Measurements from ENCODE around the gene POM121. TPM values are rescaled to one million over a fixed set of nuclear protein-coding genes. Genes with fewer than 3 reads are reported as not detected.
A peak's percentile ranks its signal among the peaks of the same experiment; 100 is the strongest.
"Not testable (repeated sequence)": the region's sequence is repeated elsewhere in the genome, so short reads cannot be mapped to it uniquely, and the experiment has no call there.

The POM121 gene
- 34.3 TPM for polyA plus RNA-seq (2013, experiment 1 of 2; ENCODE audit: insufficient read length)
- 27.5 TPM for polyA plus RNA-seq (2013, experiment 2 of 2; ENCODE audit: insufficient read length)

- DNase-seq, result peak; percentile 83
Observed at GRCh38 chr7:72924733-72925545, at the start of gene POM121. TSS of gene POM121 (plus strand) at chr7:72925095. CDS start at chr7:72925122, 27 bp downstream.

GRCh38 chr7:72879079-72879736 lies 45.7 kb upstream of the POM121 start:
- DNase-seq, result peak; percentile 83

- peak; percentile 57 for DNase-seq
Observed at GRCh38 chr7:72879737-72880215, 45.1 kb upstream of the POM121 start.

DNA sequence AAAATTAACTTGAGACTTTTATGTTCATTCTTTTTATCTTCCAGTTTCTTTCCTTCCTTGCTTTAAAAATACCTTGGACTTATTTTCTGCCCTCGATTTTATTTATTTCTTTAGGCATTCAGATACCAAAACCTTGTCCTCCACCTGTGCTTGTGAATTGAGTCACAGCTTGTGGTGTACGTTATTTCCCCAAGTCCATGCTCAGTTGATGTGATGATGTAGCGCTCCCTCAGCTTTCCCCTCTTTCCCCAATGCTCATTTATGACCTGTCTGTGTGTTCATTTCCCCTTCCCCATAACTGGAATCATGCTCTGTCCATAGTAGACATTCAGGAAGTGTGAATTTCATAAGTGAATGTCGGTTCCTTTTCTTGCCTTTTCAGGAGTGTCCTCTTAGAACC lies 33.1 kb upstream of the POM121 start:
- not testable (repeated sequence) for DNase-seq

GRCh38 chr7:72904740-72905139 lies 20.2 kb upstream of the POM121 start:
- not testable (repeated sequence) for DNase-seq

DNA sequence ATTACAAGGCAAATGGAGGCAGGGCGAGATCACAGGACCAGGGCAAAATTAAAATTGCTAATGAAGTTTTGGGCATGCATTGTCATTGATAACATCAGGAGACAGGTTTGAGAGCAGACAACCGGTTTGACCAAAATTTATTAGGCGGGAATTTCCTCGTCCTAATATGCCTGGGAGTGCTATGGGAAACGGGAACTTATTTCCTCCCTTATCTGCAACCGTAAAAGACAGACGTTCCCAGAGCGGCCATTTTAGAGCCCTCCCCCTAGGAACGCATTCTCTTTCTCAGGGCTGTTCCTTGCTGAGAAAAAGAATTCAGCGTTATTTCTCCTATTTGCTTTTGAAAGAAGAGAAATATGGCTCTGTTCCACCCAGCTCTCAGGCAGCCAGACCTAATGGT lies 16.5 kb upstream of the POM121 start:
- not testable (repeated sequence) for DNase-seq

GRCh38 chr7:72911395-72911794 lies 13.5 kb upstream of the POM121 start:
- not testable (repeated sequence) for DNase-seq

- DNase-seq, result not testable (repeated sequence)
Observed at GRCh38 chr7:72913750-72914149, 11.1 kb upstream of the POM121 start.

DNA sequence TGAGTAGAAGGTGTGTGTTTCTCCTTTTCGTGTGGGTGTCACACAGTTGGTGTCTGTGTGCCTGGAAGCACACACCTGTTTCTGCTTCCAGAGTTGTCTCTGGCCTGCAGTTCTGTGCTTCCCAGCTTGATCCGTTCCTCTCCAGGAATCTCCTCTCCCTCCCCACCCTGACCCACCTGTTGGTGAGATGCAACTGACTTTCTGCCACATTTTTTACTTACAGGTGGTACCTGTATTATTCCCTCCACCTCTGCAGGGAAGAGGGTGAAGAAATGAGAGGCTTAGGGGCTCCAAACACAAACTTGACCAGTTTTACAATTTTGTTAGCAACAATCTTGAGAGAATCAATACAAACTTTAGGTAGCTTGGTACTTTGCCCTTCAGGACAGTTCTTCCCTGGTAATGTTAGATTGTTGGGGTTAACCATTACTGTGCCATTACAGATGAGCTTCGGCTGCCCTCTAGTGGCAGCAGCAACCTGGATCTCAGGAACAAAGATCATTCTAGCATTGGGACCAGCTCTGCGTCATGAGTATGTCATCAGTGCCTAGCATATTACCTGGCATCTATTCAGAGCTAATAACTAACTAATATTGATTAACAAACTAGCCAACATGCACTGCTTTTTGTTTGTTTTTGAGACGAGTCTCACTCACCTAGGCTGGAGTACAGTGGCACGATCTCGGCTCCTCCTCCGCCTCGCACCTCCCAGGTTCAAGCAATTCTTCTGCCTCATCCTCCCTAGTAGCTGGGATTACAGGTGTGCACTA lies 10.0 kb upstream of the POM121 start:
- DNase-seq, result peak; percentile 57

DNA sequence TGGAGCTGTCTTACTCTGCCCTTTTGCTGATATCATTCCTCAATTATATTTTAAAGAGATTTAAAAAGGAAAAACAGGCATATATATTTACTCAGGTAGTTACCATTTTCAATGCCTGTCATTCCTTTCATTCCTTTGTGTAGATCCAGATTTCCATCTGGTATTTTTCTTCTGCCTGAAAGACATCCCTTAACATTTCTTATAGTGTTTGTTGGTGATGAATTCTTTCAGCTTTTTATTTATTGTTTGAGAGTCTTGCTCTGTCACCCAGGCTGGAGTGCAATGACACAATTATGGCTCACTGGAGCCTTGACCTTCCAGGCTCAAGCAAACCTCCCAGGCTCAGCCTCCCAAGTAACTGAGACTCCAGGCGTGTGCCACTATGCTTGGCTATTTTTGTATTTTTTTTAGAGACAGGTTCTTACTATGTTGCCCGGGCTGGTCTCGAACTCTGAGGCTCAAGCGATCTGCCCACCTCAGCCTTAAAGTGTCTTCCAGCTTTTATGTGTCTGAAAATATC lies 5.6 kb upstream of the POM121 start:
- DNase-seq, result no peak

- no peak for DNase-seq
Observed at GRCh38 chr7:72924386-72924732, 536 bp upstream of the POM121 start.

DNA sequence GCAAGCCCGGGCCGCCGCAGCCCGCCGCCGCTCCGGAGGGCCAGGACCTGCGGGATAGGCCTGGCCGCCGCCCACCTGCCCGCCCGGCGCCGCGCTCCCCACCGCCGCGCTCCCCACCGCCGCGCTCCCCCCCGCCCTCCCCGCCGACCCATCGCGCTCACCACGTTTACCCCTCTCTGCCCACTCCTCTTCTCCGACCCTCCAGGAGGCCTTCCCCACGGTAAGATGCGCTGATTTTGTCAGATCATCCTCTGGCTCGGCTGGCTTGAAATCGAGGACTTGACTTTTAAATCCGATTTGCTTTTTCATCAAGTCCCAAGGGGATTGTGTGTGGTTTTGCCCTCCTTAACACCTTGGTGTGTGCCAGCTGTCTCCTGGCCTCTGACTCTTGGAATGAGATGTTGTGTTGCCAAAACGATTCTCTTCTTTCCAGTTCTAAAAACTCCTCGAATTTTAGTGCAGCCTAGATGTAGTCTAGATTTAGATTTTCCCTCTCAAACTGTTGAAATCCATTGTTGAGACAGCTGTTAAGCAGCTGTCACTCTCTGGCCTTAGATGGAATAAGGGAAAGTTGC lies 738 bp downstream of the POM121 start:
- DNase-seq, result no peak

DNA sequence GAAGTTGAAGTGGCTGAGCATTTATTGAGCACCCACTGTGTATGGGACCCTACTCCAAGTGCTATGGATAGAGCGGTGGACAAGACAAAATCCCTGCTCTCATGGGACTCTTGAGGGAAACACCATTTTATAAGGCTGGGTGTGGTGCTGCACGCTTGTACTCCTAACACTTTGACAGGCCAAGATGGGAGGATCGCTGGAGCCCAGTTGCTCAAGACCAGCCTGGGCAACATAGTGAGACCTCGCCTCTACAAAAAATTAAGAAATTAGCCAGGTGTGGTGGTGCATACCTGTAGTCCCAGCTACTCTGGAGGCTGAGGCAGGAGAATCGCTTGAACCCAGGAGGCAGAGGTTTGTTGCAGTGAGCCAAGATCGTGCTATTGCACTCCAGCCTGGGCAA lies 2.9 kb downstream of the POM121 start:
- not testable (repeated sequence) for DNase-seq

GRCh38 chr7:72928216-72928615 lies 3.3 kb downstream of the POM121 start:
- DNase-seq, result not testable (repeated sequence)

DNA sequence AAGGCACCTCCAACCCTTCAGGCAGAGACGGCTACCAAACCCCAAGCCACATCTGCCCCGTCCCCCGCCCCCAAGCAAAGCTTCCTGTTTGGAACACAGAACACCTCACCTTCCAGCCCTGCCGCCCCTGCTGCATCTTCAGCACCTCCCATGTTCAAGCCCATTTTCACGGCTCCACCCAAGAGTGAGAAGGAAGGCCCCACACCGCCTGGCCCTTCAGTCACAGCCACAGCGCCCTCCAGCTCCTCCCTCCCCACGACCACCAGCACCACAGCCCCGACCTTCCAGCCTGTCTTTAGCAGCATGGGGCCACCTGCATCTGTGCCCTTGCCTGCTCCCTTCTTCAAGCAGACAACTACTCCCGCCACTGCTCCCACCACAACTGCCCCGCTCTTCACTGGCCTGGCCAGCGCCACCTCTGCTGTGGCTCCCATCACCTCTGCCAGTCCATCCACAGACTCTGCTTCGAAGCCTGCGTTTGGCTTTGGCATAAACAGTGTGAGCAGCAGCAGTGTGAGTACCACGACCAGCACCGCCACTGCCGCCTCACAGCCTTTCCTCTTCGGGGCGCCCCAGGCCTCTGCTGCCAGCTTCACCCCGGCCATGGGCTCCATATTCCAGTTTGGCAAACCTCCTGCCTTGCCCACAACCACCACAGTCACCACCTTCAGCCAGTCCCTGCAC lies 17.3 kb downstream of the POM121 start:
- not testable (repeated sequence) for DNase-seq

DNA sequence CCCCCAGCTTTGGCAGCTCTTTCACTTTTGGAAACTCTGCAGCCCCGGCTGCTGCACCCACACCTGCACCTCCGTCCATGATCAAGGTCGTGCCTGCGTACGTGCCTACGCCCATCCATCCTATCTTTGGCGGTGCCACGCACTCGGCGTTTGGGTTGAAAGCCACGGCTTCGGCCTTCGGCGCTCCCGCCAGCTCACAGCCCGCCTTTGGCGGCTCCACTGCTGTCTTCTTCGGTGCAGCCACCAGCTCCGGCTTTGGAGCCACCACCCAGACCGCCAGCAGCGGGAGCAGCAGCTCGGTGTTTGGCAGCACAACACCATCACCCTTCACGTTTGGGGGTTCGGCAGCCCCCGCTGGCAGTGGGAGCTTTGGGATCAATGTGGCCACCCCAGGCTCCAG lies 18.1 kb downstream of the POM121 start:
- DNase-seq, result not testable (repeated sequence)

DNA sequence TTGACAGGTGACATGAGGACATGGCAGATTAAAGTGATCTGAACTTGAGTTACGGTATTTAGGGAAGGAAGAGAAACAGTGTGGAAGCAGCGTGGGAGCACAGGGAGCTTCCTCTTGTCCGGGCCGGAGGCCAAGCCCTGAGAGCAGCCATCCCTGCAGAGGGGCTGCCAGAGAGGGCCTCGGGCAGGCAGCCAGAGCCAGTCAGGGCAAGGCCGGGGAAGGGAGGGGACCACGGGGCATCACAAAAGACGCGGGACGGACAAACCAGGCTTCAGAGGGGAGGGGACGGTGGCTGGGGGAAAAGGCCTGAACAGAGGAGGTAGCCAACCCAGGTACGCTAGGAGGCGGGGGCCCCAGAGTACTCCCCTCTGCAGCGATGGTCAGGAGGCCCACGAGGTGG lies 20.0 kb downstream of the POM121 start:
- DNase-seq, result not testable (repeated sequence)

DNA sequence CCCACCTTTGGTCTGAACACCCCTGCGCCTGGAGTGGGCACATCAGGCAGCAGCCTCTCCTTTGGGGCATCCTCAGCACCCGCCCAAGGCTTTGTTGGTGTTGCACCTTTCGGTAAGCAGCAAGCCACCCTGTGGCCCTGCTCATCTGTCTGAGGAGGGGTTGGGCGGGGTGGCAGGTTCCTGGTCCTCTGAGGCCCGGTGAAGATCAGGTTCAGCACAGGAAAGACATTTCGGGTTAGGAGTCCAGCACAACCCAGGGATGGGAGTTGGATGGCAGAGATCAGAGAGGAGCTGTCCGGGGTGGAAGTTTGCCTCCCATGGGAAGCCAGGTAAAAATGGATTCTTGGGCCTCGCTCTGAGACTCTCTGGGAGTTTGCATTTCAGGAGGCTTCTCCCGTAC lies 20.7 kb downstream of the POM121 start:
- DNase-seq, result not testable (repeated sequence)

DNA sequence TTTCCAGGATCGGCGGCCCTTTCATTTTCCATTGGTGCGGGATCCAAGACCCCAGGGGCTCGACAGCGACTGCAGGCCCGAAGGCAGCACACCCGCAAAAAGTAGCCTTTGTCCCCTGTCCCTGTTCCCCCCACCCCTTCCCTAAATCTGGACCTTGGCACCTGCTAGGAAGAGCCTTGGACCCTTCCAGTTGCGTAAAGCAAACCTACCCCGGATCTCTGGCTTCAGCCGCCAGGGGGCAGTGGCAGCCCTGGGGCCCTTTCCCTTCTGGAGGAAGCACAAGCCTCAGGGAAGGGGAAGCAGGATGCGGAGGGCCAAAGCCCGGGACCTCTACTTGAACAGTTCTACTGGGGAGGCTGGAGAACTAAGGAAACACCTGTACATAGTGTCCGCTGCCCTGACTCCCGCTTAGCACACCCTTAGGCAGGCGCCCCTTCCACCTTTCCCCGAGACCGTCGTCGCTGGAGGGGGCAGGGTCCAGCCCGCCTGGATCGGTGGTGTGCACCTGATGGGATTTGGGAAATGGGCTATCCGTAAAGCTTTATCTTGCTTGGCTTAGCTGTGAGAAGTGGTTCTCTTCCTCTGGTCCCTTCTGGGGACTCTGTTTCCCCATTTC lies 21.3 kb downstream of the POM121 start:
- DNase-seq, result not testable (repeated sequence)

DNA sequence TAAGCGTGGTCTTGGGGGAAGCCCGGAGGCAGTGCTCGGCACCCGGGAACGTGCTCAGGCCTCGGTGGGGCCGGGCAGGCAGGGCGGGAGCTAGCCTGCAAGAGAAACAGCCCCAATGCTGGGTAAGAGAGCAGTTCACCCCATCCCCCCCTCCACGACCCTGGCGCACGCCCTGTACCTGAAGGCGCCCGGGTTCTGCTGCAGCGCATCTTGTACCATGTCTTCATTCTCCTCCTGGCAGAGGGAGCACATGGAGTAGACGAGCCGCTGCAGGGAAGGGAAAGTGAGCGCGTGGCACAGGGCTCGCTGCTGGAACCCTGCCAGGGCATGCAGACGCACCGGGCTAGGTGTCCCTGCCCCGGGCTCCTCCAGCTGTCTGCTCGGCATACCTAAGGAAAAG lies 23.8 kb downstream of the POM121 start:
- not testable (repeated sequence) for DNase-seq

GRCh38 chr7:72949276-72949675 lies 24.4 kb downstream of the POM121 start:
- DNase-seq, result not testable (repeated sequence)

All from fibroblast of skin of back (primary cell).